ENCODE data around the gene PRCD. TPM values are rescaled to one million over a fixed set of nuclear protein-coding genes. Genes with fewer than 3 reads are reported as not detected.

The PRCD gene
- total RNA-seq, 1 experiment from 2014 or later, result 1.2 TPM

DNA sequence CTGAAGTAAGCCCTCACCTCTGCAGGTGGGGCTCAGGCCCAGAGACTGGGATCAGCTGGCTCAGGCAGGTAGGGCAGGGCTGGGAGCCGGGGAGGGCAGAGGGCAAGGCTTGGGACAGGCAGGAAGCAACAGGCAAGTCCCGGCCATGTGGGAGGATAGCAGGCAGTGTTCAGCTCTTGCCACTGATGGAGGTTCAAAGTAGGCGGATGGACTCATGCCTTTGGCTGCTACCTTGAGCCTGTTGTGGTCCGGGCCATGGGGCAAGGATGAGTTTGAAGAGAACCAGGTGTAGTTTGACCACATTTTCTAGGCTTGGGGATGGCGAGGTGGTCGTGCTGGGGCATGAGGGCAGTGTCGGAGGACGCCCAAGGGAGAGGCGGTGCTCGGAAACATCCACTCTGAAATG is 2.7 kb downstream of the PRCD start:
- Histone ChIP-seq H3K4me3 (no peak overlapping the region), H3K36me3 (0 out of 2 replicates have a peak, but pooled peaks cover 3% of the 10 kb centered on the region), H3K27me3 (no peaks in the 10 kb centered on the region), H3K9me3 (no peaks in the 10 kb centered on the region)
- no peak for DNase-seq

DNA sequence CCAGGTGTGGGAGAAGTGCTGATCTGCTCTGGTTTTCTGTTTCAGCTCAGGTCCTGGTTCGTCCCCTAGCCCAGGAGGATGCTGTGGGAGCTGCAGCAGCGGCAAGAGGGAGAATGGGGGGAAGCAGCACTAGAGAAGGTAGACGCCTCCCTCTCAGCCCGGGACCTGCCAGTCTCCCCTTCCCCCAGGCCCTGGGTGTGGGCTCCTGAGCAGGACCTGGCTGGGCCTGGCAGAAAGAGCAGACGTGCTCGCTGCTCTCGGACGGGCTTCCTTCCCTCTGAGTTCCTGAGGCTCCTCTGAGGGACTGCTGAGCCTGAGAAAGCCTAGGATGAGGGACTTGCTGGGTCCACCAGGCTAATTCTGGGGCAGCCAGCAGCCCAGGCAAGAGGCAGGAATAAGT is 3.1 kb downstream of the PRCD start:
- Histone ChIP-seq H3K9me3 (no peaks in the 10 kb centered on the region), H3K27me3 (no peaks in the 10 kb centered on the region), H3K36me3 (0 out of 2 replicates have a peak, but pooled peaks cover 3% of the 10 kb centered on the region), H3K4me3 (no peak overlapping the region)
- DNase-seq, result no peak

DNA sequence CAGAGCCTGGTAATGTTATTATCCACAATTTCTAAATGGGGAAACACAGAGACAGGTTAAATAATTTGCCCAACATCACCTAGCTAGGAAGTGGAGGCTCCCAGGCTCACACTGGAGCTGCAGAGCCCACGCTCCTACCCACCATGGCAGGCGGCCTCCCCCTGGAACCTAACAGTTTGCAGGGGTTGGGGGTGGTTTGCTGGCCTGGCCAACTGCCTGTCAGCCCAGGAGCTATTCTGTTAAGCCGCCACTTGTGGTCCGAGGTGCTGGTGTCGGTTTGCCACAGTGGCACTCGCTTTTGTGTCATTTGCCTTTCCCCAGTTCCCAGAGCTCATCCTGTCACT is 3.6 kb downstream of the PRCD start:
- Histone ChIP-seq H3K27me3 (no peaks in the 10 kb centered on the region), H3K4me3 (no peak overlapping the region), H3K36me3 (0 out of 2 replicates have a peak, but pooled peaks cover 3% of the 10 kb centered on the region), H3K9me3 (no peaks in the 10 kb centered on the region)
- no peak for DNase-seq

DNA sequence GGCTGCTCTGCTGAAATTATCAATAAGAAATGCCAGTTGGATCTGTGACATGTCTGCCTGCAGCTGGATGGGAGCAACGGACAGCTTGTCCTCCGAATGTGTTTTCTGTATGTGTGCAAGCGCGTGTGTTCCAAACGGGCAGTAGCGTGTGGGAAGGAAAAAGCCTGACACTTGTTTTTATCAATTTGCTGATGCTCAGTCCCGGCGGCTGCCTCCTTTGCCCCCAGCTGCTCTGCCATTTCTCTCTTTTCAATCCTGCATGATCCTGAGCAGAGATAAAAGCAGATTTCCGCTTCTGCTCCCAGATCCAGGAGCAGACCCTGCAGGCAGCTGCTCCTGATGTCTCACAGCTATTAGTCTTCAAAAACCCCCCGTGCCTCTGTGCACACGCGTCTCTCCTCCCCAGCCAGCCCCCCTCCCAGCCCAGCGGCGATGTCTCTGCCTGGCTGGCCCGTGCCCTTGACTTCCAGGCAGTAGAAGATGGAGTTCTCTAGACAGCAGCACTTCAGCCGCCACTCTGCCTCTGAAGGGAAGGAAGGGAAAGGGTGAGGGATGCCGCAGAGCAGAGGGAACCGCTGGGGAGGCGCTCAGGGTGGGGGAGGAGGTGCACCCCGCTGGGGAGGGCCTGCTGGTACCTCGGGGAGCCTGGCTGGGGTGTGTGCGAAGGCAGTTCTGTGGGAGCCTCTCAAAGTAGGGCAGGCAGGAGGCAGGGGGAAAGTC is 4.1 kb downstream of the PRCD start:
- DNase-seq, result no peak
- Histone ChIP-seq H3K4me3 (no peak overlapping the region), H3K27me3 (no peaks in the 10 kb centered on the region), H3K9me3 (no peaks in the 10 kb centered on the region), H3K36me3 (0 out of 2 replicates have a peak, but pooled peaks cover 3% of the 10 kb centered on the region)

DNA sequence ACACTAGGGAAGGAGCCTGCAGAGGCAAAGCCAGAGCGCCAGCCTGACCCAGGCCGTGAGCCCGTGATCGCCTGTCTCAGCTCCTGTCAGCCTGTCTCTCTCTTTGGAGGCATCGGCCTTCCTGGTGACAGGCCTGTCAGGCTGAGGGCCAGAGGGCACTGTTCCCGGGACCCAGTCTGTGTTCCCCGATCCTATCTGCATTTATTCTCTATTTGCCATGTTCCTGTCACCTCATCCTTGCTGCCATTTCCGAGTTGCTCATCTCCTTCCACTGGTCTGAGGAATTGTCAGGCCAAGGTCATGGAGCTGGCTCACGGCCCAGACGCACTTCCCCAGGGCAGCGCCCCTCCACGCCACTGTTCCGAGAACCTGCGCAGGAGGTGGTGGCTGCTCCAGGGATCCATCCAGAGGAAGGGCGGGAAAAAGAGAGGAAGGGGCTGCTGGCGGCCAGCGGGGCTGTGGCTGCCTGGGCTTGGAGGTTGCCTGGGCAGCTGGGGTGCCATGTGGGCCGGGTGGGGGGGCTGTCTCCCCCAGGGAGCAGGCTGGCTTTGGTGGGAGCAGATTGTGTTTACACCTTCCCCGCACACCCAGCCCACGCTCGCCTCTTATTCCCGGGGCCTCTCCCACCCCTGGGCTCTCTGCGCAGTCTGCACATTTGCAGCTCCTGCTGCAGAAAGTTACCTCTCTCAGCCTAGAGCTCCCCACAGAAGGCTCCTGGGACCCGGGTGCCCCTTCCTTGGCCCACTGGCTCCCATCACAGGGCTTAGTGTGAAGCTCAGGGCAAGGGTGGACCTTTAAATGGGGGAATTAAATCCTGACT is 4.9 kb downstream of the PRCD start:
- DNase-seq, result no peak
- no peak overlapping the region for H3K4me3 ChIP-seq
- H3K9me3 ChIP-seq, result no peaks in the 10 kb centered on the region

DNA sequence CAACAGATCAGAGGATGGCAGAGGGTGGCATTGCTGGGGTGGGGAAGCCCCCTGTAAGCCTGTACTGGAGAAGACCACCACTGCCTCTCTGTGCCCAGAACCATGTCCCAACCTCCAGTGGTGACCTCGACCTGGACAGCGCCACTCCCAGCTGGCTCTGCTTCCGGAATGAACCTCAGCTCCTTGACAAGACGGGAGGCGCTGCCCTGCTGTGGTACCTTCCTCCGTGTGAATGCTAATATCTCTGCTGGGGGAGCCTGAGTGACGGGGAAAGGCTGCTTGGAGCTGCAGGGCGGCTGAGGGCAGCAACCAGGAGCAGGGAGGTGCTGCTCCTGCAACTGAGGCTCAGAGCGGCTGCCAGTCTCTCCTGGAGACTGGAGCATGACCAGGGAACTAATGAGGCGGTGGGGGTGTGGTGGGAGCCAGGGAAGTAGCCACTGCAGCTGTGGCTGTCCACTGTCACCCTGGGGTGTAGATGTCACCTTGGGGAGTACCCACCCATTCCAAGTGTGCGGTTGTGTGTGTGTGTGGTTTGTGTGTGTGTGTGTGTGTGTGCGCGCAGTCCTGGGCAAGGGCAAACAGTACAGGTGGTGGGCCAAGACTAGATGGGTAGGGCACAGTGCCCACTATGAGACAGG is 6.2 kb downstream of the PRCD start:
- no peak overlapping the region for H3K4me3 ChIP-seq
- DNase-seq, result no peak

More for the DNA sequence above, 4.9 kb downstream of the PRCD start:
- 0 out of 2 replicates have a peak, but pooled peaks cover 3% of the 10 kb centered on the region for H3K36me3 ChIP-seq
- no peaks in the 10 kb centered on the region for H3K27me3 ChIP-seq

DNA sequence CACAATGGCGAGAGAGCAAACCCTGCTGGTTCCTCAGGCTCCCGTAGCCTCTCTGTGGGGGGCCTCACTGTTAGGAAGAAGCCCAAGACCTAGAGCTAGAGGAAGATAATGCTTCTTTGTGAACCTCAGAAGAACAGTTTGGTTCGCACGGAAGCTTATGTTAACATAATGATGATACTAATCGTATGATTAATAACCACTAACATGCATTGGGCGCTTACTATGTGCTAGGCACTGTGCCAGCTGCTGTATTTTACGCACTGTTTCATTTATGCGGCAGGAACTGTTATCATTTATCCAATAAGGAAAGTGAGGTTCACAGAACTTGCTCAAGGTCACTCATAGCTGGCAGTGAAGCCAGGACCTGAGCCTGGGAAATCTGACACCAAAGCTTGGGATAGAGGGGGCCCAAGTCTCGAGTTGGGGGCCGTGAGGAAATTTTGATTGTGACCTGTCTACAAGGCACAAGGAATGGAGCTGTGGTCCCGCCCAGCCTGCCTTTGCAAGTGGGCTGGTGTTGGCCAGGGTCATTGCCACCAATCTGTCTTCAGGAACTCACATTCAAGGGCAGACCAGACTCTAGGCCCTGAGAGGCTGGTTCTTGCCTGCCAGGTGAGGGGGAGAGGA is 6.8 kb downstream of the PRCD start:
- Histone ChIP-seq H3K36me3 (0 out of 2 replicates have a peak, but pooled peaks cover 3% of the 10 kb centered on the region), H3K9me3 (no peaks in the 10 kb centered on the region), H3K27me3 (no peaks in the 10 kb centered on the region), H3K4me3 (no peak overlapping the region)
- peak; percentile 96 for DNase-seq

More for the DNA sequence above, 6.2 kb downstream of the PRCD start:
- H3K27me3 ChIP-seq, result no peaks in the 10 kb centered on the region
- 0 out of 2 replicates have a peak, but pooled peaks cover 3% of the 10 kb centered on the region for H3K36me3 ChIP-seq
- no peaks in the 10 kb centered on the region for H3K9me3 ChIP-seq

DNA sequence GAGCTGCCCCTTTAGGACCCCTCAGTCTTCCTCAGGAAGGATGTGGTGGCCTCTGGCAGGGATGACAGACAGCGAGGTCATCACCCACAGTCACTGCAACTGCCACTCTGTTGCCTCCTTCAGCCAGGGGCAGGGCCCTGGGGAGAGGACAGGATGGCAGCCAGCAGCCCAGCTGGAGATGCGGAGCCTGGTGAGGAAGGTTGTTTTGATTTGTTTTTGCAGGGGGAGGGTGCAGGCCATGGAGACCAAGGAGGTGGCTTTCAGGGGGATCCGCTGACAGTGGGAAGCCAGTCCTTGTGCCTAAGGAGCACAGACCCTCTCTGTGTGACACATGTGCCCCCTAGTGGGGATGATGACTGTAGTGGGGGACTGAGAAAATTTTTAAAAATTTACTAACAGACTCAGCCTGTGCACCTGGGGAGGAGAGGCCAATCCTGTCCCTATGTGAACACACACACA is 7.4 kb downstream of the PRCD start:
- no peaks in the 10 kb centered on the region for H3K9me3 ChIP-seq
- H3K36me3 ChIP-seq, result 0 out of 2 replicates have a peak, but pooled peaks cover 3% of the 10 kb centered on the region
- DNase-seq, result peak; percentile 91
- no peaks in the 10 kb centered on the region for H3K27me3 ChIP-seq
- no peak overlapping the region for H3K4me3 ChIP-seq

DNA sequence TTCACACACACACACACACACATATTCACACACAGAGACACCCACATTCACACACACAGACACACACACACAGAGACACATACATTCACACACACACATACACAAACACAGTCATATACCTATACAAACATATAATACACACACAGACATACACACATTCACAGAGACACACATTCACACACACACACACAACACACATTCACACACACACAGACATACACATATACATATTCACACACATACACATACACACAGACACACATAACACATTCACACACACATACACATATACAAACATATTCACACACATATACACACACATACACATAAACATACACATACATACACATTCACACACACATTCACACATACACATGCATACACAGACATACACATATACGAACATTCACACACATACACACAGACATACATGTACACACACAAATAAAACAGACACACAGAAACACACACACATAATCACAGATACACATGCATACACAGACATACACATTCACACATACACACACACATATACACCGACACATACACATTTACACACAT is 7.9 kb downstream of the PRCD start:
- H3K4me3 ChIP-seq, result no peak overlapping the region
- H3K36me3 ChIP-seq, result 0 out of 2 replicates have a peak, but pooled peaks cover 3% of the 10 kb centered on the region
- no peaks in the 10 kb centered on the region for H3K27me3 ChIP-seq
- no peak for DNase-seq
- no peaks in the 10 kb centered on the region for H3K9me3 ChIP-seq

DNA sequence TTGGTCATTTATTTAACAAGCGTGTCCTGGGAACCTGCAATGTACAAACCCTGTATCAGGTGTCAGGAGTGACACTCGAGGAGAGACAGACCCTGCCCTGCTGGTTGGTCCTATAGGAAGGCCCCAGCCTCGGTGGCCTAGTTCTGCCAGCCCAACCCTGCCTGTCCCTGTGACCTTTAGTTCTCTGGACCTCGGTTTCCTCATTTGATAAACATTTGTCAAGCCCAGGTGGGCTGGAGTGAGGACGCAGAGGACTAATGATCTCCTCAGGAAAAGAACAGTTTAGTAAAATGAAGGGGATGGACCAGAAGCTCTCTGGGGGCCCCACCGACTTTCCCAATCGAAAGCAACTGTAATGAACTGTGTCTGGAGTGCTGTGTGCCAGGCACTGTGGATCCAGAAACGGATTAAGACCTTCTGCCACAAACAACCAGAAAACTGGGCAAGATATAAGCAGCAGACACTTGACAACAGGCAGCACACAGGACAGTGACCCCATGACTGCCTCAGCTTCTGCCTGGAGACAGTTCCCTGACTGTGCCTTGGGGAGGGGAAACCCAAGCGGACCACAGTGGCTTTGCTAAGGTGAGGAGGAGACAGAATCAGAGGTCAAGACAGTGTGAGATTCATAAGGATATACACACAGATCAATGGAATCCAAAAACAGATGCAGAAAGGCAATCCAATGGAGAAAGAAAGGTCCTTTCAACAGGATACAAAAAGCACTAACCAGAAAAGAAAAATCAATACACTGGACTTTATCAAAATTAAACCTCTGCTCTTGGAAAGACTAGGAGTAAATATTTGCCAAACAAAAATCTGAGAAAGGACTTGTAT is 8.8 kb downstream of the PRCD start:
- DNase-seq, result no peak
- Histone ChIP-seq H3K36me3 (0 out of 2 replicates have a peak, but pooled peaks cover 3% of the 10 kb centered on the region), H3K9me3 (no peaks in the 10 kb centered on the region), H3K4me3 (no peak overlapping the region), H3K27me3 (no peaks in the 10 kb centered on the region)

DNA sequence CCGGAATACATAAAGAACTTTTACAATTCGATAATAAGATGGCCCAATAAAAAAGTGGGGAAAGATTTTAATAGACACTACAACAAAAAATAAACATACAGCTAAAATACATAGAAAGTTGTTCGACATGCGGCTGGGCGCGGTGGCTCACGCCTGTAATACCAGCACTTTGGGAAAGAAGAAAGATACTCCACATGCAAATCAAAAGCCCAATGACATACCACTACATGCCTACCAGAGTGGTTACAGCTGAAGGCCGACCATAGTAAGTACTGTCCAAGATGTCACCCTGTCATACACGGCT is 9.3 kb downstream of the PRCD start:
- H3K27me3 ChIP-seq, result no peaks in the 10 kb centered on the region
- 0 out of 2 replicates have a peak, but pooled peaks cover 3% of the 10 kb centered on the region for H3K36me3 ChIP-seq
- DNase-seq, result no peak
- no peaks in the 10 kb centered on the region for H3K9me3 ChIP-seq
- H3K4me3 ChIP-seq, result no peak overlapping the region

DNA sequence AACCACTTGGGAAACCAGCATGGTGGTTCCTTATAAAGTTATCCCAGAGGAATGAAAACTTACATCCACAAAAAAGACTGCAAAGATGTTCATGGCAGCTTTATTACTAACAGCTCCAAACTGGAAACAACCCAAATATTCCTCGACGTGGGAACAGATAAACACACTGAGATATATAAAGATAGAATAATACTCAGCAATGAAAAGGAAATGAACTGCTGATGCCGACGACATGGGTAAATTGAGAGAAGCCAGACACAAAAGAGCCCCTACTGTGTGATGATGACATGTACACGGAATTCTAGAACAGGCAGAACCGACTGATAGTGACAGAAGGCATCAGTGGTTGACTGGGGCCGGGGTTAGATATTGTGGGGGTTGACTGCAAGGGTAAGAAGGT is 9.7 kb downstream of the PRCD start:
- H3K4me3 ChIP-seq, result no peak overlapping the region
- H3K9me3 ChIP-seq, result no peaks in the 10 kb centered on the region
- no peak for DNase-seq
- no peaks in the 10 kb centered on the region for H3K27me3 ChIP-seq
- 0 out of 2 replicates have a peak, but pooled peaks cover 3% of the 10 kb centered on the region for H3K36me3 ChIP-seq

DNA sequence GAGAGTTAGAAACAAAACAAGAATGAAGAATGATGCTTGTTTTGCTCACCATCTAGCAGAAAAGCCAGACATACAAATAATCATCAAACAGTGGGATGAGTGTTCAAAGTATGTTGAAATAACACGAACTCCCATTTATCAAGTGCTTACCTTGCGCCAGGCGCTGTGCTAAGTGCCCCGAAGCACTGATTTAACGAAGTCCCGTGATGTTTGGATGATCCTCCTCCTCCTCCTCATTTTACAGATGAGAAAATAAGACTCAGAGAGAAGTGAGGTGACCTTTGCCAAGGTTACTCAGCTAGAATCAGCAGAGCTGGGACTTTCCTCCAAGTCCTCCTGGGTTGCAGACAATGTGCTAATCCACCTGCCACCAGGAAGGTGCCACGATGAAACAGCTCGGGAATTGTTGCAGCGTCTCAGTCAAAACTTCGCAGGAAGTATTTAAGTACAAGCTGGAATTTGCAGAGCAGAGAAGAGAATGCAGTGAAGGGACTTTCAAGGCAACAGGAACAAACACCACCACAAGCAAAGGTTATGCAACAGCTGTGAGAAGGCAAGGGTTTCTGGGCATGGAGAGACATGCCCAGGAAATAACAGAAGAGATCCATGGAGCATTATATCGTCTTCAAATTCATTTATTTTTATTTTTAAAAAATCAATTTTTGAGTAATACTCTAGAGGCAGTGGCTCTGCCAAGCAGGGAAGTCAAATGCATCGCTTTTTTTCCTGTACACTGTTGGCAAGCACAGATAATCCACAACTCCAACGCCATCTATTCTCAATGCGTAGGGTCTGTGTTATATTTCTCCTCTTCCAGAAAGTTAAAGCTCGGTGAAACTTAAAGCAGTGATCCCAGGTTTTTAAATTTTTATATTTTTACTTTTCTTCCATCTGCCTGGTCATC is 11.1 kb downstream of the PRCD start:
- Histone ChIP-seq H3K36me3 (peaks cover 2% of the 10 kb centered on the region; the same call in 1 of the 2 replicates), H3K4me3 (no peak overlapping the region), H3K27me3 (no peaks in the 10 kb centered on the region), H3K9me3 (no peaks in the 10 kb centered on the region)
- no peak for DNase-seq

DNA sequence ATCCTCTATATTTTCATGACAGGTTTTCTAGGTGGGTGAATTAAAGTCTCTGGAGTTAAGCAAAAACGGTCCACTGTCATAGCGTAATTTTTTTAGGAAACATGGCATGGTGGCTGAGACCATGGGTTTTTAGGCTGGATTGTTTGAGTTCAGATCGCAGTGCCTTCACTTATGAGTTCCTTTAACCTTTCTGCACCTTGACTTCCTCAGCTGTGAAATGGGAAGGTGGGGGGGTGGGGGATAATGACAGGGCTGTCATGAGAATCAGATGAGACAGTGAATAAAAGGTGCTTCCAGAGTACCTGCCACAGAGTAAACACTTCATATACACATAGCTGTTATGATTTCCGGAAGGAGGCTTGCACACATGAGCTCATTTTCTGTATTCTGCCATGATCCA is 11.8 kb downstream of the PRCD start:
- H3K36me3 ChIP-seq, result peaks cover 2% of the 10 kb centered on the region; the same call in 1 of the 2 replicates
- no peak overlapping the region for H3K4me3 ChIP-seq
- no peak for DNase-seq
- H3K27me3 ChIP-seq, result no peaks in the 10 kb centered on the region
- no peaks in the 10 kb centered on the region for H3K9me3 ChIP-seq
